ENCODE measurements around the gene PELO. TPM values are rescaled to one million over a fixed set of nuclear protein-coding genes. Genes with fewer than 3 reads are reported as not detected.
A peak's percentile ranks its signal among the peaks of the same experiment; 100 is the strongest.

PELO gene
- total RNA-seq, 1 donor from 2014 or later = 82.4 TPM

DNA sequence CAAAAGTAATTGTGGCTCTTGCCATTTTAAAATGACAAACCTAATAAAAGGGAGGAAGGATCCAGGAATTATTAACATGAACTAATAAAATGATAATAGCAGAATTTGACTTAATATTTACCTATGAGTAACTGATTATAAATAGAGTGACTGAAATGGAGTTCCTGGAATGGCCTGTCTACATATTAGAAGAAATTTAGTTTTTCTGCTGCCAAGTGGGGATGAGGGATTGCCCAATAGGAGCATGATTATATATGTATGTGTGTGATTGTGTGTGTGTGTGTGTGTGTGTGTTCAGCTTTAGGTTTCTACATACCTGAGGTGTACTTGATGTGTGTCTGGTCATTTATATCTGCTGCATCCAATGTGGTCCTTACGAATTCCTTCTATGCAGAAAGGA lies 36.6 kb upstream of the PELO start:
- Mint-ChIP-seq H3K27ac (ENCODE audit: unreplicated experiment) (no peak overlapping the region), H3K36me3 (ENCODE audit: unreplicated experiment) (no peaks in the 10 kb centered on the region), H3K9me3 (ENCODE audit: unreplicated experiment) (no peaks in the 10 kb centered on the region), H3K4me3 (ENCODE audit: unreplicated experiment) (no peak overlapping the region), H3K27me3 (ENCODE audit: unreplicated experiment) (no peaks in the 10 kb centered on the region), H3K4me1 (ENCODE audit: unreplicated experiment) (peaks cover 14% of the 10 kb centered on the region)
- DNase-seq (ENCODE audit: extremely low spot score, unreplicated experiment) = no peak
- TF ChIP-seq, protein P1, sequence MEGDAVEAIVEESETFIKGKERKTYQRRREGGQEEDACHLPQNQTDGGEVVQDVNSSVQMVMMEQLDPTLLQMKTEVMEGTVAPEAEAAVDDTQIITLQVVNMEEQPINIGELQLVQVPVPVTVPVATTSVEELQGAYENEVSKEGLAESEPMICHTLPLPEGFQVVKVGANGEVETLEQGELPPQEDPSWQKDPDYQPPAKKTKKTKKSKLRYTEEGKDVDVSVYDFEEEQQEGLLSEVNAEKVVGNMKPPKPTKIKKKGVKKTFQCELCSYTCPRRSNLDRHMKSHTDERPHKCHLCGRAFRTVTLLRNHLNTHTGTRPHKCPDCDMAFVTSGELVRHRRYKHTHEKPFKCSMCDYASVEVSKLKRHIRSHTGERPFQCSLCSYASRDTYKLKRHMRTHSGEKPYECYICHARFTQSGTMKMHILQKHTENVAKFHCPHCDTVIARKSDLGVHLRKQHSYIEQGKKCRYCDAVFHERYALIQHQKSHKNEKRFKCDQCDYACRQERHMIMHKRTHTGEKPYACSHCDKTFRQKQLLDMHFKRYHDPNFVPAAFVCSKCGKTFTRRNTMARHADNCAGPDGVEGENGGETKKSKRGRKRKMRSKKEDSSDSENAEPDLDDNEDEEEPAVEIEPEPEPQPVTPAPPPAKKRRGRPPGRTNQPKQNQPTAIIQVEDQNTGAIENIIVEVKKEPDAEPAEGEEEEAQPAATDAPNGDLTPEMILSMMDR (IDR thresholded peaks at IDR 0.05) = no peak

DNA sequence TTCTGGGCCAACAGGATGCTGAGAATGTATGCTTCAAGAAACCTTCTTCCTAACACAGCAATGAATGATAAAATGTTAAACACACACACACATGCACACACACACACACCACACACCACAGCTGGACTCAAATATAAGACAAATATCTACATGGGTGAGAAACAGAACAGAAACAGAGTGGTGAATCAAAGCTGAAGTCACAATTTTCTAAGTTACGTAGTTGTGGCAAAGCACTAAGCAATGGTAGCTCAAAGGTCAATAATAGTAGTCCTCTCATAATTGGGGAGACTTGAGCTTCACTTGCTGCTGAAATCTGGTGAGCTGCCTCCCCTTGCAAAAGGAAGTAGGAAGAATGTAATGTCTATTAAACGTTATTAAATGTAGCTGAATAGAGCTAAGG lies 33.7 kb upstream of the PELO start:
- no peak overlapping the region for H3K4me3 Mint-ChIP-seq (ENCODE audit: unreplicated experiment)
- TF ChIP-seq, protein P1 (IDR thresholded peaks at IDR 0.05) = no peak
- no peaks in the 10 kb centered on the region for H3K9me3 Mint-ChIP-seq (ENCODE audit: unreplicated experiment)
- no peaks in the 10 kb centered on the region for H3K36me3 Mint-ChIP-seq (ENCODE audit: unreplicated experiment)
- H3K4me1 Mint-ChIP-seq (ENCODE audit: unreplicated experiment) = peaks cover 31% of the 10 kb centered on the region
- DNase-seq (ENCODE audit: extremely low spot score, unreplicated experiment) = no peak
- H3K27me3 Mint-ChIP-seq (ENCODE audit: unreplicated experiment) = no peaks in the 10 kb centered on the region
- H3K27ac Mint-ChIP-seq (ENCODE audit: unreplicated experiment) = no peak overlapping the region

DNA sequence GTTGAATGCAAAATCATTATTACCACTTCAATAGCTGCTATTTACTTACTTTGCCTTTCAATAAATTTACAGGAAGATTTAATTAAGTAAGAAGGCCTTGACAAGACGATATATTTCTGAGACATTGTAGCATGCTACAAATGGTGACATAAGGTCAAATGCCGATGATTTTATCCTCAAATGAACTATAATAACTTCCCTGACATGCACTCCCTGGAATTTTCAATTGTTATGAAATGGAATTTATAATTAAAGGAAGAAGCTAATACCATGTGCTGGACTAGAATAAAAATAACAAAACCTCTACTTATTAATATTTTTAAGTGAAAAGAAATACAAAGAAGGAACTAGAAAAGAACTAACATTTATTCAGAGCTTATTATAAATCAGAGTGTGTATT lies 30.2 kb upstream of the PELO start:
- TF ChIP-seq, protein P1 (IDR thresholded peaks at IDR 0.05) = no peak
- no peak overlapping the region for H3K4me3 Mint-ChIP-seq (ENCODE audit: unreplicated experiment)
- peaks cover 49% of the 10 kb centered on the region for H3K4me1 Mint-ChIP-seq (ENCODE audit: unreplicated experiment)
- no peak for DNase-seq (ENCODE audit: extremely low spot score, unreplicated experiment)
- no peaks in the 10 kb centered on the region for H3K36me3 Mint-ChIP-seq (ENCODE audit: unreplicated experiment)
- no peaks in the 10 kb centered on the region for H3K9me3 Mint-ChIP-seq (ENCODE audit: unreplicated experiment)
- peak overlapping the region; percentile 66 for H3K27ac Mint-ChIP-seq (ENCODE audit: unreplicated experiment)
- H3K27me3 Mint-ChIP-seq (ENCODE audit: unreplicated experiment) = no peaks in the 10 kb centered on the region

DNA sequence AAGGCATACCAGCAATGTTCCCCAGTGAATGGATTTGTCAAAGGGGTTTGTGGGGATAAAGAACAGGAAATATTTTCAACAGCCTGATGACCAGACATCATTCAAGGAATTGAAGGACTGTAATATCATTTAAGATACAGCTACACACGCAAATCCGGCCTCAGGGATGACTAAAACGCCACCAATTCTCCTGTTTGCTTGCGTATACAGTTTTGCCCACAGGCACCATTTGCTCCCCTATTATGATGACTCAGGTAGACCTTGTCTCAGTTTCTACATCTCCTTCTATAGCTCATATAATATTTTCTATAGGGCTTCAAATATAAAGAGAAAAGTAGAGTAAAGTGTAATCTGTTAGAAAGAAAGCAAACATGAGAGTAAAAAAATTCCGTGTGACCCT lies 29.7 kb upstream of the PELO start:
- no peaks in the 10 kb centered on the region for H3K27me3 Mint-ChIP-seq (ENCODE audit: unreplicated experiment)
- no peak overlapping the region for H3K4me3 Mint-ChIP-seq (ENCODE audit: unreplicated experiment)
- H3K4me1 Mint-ChIP-seq (ENCODE audit: unreplicated experiment) = peaks cover 51% of the 10 kb centered on the region
- peak overlapping the region; percentile 66 for H3K27ac Mint-ChIP-seq (ENCODE audit: unreplicated experiment)
- no peaks in the 10 kb centered on the region for H3K36me3 Mint-ChIP-seq (ENCODE audit: unreplicated experiment)
- no peaks in the 10 kb centered on the region for H3K9me3 Mint-ChIP-seq (ENCODE audit: unreplicated experiment)
- TF ChIP-seq, protein P1 (IDR thresholded peaks at IDR 0.05) = no peak
- no peak for DNase-seq (ENCODE audit: extremely low spot score, unreplicated experiment)

DNA sequence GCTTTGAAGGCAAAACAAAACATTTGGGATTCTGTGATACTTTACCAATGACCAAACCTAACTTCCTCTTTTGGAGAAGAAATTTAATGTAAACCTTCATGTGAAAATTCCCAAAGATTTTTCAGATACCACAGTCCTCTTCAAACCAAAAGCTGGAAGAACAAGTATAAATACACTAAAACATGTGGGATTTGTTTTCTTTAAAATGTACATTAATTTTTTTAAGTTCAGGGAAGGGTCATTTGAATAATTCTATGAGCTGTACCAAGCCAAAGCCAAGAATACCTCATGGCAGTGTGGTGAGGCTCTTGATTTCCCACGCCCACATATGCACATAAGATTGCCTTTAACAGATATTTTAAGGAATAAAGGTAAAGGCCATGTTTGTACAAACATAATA lies 28.4 kb upstream of the PELO start:
- TF ChIP-seq, protein P1 (IDR thresholded peaks at IDR 0.05) = no peak
- Mint-ChIP-seq H3K4me1 (ENCODE audit: unreplicated experiment) (peaks cover 51% of the 10 kb centered on the region), H3K27ac (ENCODE audit: unreplicated experiment) (peak overlapping the region; percentile 77), H3K36me3 (ENCODE audit: unreplicated experiment) (no peaks in the 10 kb centered on the region), H3K4me3 (ENCODE audit: unreplicated experiment) (no peak overlapping the region), H3K27me3 (ENCODE audit: unreplicated experiment) (no peaks in the 10 kb centered on the region), H3K9me3 (ENCODE audit: unreplicated experiment) (no peaks in the 10 kb centered on the region)
- DNase-seq (ENCODE audit: extremely low spot score, unreplicated experiment) = no peak
